Myocyte (in vitro differentiated cells): ENCODE measurements around the gene SPECC1L. TPM values are rescaled to one million over a fixed set of nuclear protein-coding genes. Genes with fewer than 3 reads are reported as not detected.

Experiments used
- DNase-seq: peaks from one replicate; pipeline ENCODE4 v3.0.0-alpha.2; 2012; ENCODE audit warnings: low read depth
- total RNA-seq: library from RNA; depleted of rRNA; stranded (reverse); fragments of >200 nt; gene quantifications from 2 replicates; pipeline ENCODE4 v1.2.3, GENCODE V29; 2014

The SPECC1L gene
- total RNA-seq, 1 donor from 2014 or later, result 29.2 TPM

- no peak for DNase-seq
Measured at GRCh38 chr22:24359452-24360120, 89.0 kb downstream of the SPECC1L start.

- DNase-seq, result no peak
Measured at GRCh38 chr22:24361976-24362646, 91.5 kb downstream of the SPECC1L start.

- no peak for DNase-seq
Measured at GRCh38 chr22:24363243-24363642, 92.6 kb downstream of the SPECC1L start.

GRCh38 chr22:24366701-24367100 is 96.1 kb downstream of the SPECC1L start:
- DNase-seq, result no peak

GRCh38 chr22:24367841-24368240 is 97.2 kb downstream of the SPECC1L start:
- no peak for DNase-seq

- DNase-seq, result no peak
Measured at GRCh38 chr22:24370401-24370800, 99.8 kb downstream of the SPECC1L start.

- no peak for DNase-seq
Measured at GRCh38 chr22:24376002-24376401, 105.4 kb downstream of the SPECC1L start.

- no peak for DNase-seq
Measured at GRCh38 chr22:24376586-24376985, 106.0 kb downstream of the SPECC1L start.

GRCh38 chr22:24379536-24379935 is 108.9 kb downstream of the SPECC1L start:
- no peak for DNase-seq

- DNase-seq, result no peak
Measured at GRCh38 chr22:24380220-24380904, 109.7 kb downstream of the SPECC1L start.

- no peak for DNase-seq
Measured at GRCh38 chr22:24380905-24381230, 110.2 kb downstream of the SPECC1L start.

GRCh38 chr22:24383061-24383460 is 112.4 kb downstream of the SPECC1L start:
- no peak for DNase-seq

- no peak for DNase-seq
Measured at GRCh38 chr22:24384131-24384530, 113.5 kb downstream of the SPECC1L start.

GRCh38 chr22:24386937-24387471 is 116.4 kb downstream of the SPECC1L start:
- no peak for DNase-seq

GRCh38 chr22:24389680-24390079 is 119.0 kb downstream of the SPECC1L start:
- DNase-seq, result no peak

GRCh38 chr22:24390156-24390555 is 119.5 kb downstream of the SPECC1L start:
- DNase-seq, result no peak

- DNase-seq, result no peak
Measured at GRCh38 chr22:24390576-24390975, 119.9 kb downstream of the SPECC1L start.

- no peak for DNase-seq
Measured at GRCh38 chr22:24391836-24392217, 121.2 kb downstream of the SPECC1L start.

- no peak for DNase-seq
Measured at GRCh38 chr22:24392218-24392931, 121.7 kb downstream of the SPECC1L start.

- no peak for DNase-seq
Measured at GRCh38 chr22:24393012-24393559, 122.5 kb downstream of the SPECC1L start.

- no peak for DNase-seq
Measured at GRCh38 chr22:24393848-24394247, 123.2 kb downstream of the SPECC1L start.
